ENCODE measurements around the gene LRRFIP1. TPM values are rescaled to one million over a fixed set of nuclear protein-coding genes. Genes with fewer than 3 reads are reported as not detected.
A peak's percentile ranks its signal among the peaks of the same experiment; 100 is the strongest.

Gene LRRFIP1
- total and polyA plus RNA-seq, 2 of the 13 experiments (the other 11 are each of a cell fraction or from before 2014, with no cell fraction given) = 15.9 to 40.5 TPM

GRCh38 chr2:237715459-237715947 is 88.1 kb downstream of the LRRFIP1 start (continued):
- TF ChIP-seq ZNF609 (CRISPR knock-in tag; IDR thresholded peaks at IDR 0.05; ENCODE audit: borderline replicate concordance) (no peak), ZNF446 (CRISPR knock-in tag; IDR thresholded peaks at IDR 0.05) (peak; percentile 62; the same call in 1 of the 2 replicates), GLMP (CRISPR knock-in tag; IDR thresholded peaks at IDR 0.05; ENCODE audit: borderline replicate concordance) (no peak), ZNF292 (CRISPR knock-in tag; IDR thresholded peaks at IDR 0.05; ENCODE audit: borderline replicate concordance, low read depth) (peak; percentile 50; the same call in 1 of the 2 replicates), RARG (CRISPR knock-in tag; IDR thresholded peaks at IDR 0.05; ENCODE audit: low read depth) (no peak), RARA (CRISPR knock-in tag; IDR thresholded peaks at IDR 0.05) (peak; percentile 36), ZNF256 (CRISPR knock-in tag; conservative IDR thresholded peaks at IDR 0.05) (no peak), TRAFD1 (CRISPR knock-in tag; IDR thresholded peaks at IDR 0.05; ENCODE audit: borderline replicate concordance) (no peak), ZBTB20 (CRISPR knock-in tag; IDR thresholded peaks at IDR 0.05; ENCODE audit: borderline replicate concordance, low read depth) (no peak), REL (CRISPR knock-in tag; conservative IDR thresholded peaks at IDR 0.05) (no peak), TFDP1 (CRISPR knock-in tag; IDR thresholded peaks at IDR 0.05; ENCODE audit: borderline replicate concordance) (peak; percentile 80; the same call in 1 of the 2 replicates), HMG20B (CRISPR knock-in tag; conservative IDR thresholded peaks at IDR 0.05) (0 out of 2 replicates have a peak, but pooled peaks have one; percentile 58), ZNF780A (CRISPR knock-in tag; IDR thresholded peaks at IDR 0.05) (no peak), SRY (CRISPR knock-in tag; IDR thresholded peaks at IDR 0.05) (no peak), ERF (CRISPR knock-in tag; IDR thresholded peaks at IDR 0.05) (peak; percentile 72; the same call in 1 of the 2 replicates), IKZF5 (CRISPR knock-in tag; IDR thresholded peaks at IDR 0.05) (peak; percentile 59; the same call in 1 of the 2 replicates), DR1 (CRISPR knock-in tag; IDR thresholded peaks at IDR 0.05) (no peak)

Measured in HepG2 (cell line).